GM19328 (cell line): ENCODE data around the gene RNF113A.
"Not testable (repeated sequence)": the region's sequence is repeated elsewhere in the genome, so short reads cannot be mapped to it uniquely, and the experiment has no call there.

Source experiments
- ATAC-seq: cut with Tn5 transposase; IDR thresholded peaks from one replicate; pipeline ENCODE4 v1.9.1; 2021; ENCODE audit warnings: mild to moderate bottlenecking, moderate library complexity; ENCODE audit not compliant: unreplicated experiment

The RNF113A gene

DNA sequence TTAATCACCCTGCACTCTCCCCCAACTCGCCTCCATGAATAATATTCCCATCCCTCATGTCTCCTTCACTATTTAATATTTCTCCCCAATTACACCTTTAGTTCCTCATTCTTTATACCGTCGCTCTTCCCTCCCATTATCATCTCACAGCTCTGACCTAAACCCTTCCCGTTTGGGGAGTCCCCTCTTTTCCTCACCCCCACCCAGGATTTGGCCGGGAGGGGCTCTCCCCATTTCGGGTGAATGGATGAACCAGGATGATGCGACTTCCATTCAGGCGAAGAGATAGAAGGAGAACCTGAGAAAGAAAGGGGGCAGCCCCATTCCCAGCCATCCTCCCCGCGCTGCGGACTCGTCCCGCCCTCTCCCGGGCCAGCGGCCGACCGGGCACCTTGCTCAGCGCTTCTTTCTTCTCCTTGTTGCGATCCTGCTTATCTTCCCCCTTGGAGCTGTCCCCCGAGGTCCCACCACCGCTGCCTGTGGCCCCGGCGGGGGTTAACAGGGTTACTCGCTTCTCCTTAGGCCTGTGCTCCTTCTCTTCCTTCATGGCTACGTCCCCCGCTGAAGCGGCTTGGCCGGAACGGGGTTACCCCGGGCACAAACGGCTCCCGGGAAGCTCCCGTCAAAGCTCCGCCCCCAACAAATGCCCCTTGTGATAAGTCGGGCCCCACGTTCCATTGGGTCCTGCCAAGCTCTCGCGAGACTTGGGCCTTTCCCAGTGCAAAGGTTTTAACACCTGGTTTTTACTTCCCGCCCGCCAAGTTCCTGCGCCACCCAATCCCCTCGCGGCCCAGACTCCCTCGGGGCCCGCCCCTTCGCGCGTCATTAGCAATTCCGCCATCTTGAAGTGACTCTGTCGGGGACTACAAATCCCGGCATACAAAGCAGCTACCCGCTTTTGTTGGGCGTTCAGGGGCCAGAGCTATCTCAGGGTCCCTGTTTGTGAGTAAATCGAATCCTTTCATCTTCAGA, 18.9 kb downstream of the RNF113A start, which contains the start of gene UPF3B:
UPF3B (minus strand) TSS at position 582 of the 972 bp plus-strand sequence; CDS start at position 547, 35 bp downstream.
- peak; percentile 93 for ATAC-seq

- ATAC-seq = no peak
These were observed 37.6 kb downstream of the RNF113A start for GRCh38 chrX:119833905-119834304.

- ATAC-seq = no peak
These were observed 43.1 kb downstream of the RNF113A start for GRCh38 chrX:119828446-119828845.

- no peak for ATAC-seq
These were observed 45.1 kb downstream of the RNF113A start for GRCh38 chrX:119826399-119826959.

- ATAC-seq = not testable (repeated sequence)
These were observed 47.3 kb downstream of the RNF113A start for GRCh38 chrX:119824221-119824620.

DNA sequence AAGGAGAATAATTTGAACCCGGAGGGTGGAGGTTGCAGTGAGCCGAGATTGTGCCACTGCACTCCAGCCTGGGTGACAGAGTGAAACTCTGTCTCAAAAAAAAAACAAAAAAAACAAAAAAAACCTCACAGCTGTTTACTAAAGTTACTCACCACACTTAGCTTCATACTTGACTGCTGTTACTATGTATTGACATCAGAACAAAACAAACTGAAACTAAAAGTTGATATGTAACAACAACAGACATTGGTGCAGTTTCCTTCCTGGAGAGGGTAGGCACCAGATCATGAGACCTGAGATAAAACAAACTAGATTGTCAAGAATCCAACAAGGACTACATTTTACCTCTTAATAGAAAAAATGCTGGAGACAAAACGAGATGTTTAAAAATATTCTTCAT, 49.8 kb downstream of the RNF113A start:
- ATAC-seq = peak; percentile 80
